Fibroblast of lung (primary cell): ENCODE measurements around the gene BORCS8.

Experiments used
- CTCF ChIP-seq, 2 donors: IDR thresholded peaks in 1 of 2; conservative IDR thresholded peaks in 1 of 2; 1 replicate in 1 of 2; 2 replicates in 1 of 2; pipeline ENCODE4 v1.5.1; 2011 to 2012; ENCODE audit warnings: low read length in 2 of 2, control low read depth in 1 of 2, inconsistent platforms in 1 of 2, low read depth in 1 of 2, mild to moderate bottlenecking in 1 of 2
- EZH2 ChIP-seq: IDR thresholded peaks from 2 replicates; pipeline ENCODE4 v1.5.1; 2012; ENCODE audit warnings: low read length, control low read depth, mild to moderate bottlenecking; ENCODE audit errors: missing control alignments

- TF ChIP-seq CTCF (conservative IDR thresholded peaks at IDR 0.05 in 1 of 2, IDR thresholded peaks at IDR 0.05 in 1 of 2; ENCODE audit: low read depth in 1 of 2, low read length in 2 of 2) (no peak), EZH2 (no peak)
These were observed 32.4 kb downstream of the BORCS8 start for GRCh38 chr19:19159534-19159933.
